Activated naive CD8-positive, alpha-beta T cell treated with anti-CD3 and anti-CD28 coated beads for 36 hours (primary cell): ENCODE results near the gene FOS. TPM values are rescaled to one million over a fixed set of nuclear protein-coding genes. Genes with fewer than 3 reads are reported as not detected.

Source experiments
- DNase-seq: peaks from one replicate; pipeline ENCODE4 v3.0.0; 2021
- H3K27ac Mint-ChIP-seq: one replicate; pipeline ENCODE4 v1.8.0; 2022; ENCODE audit warnings: mild to moderate bottlenecking, moderate library complexity, mixed read lengths
- H3K27me3 Mint-ChIP-seq: one replicate; pipeline ENCODE4 v1.8.0; 2022; ENCODE audit warnings: mild to moderate bottlenecking, mixed read lengths
- H3K36me3 Mint-ChIP-seq: one replicate; pipeline ENCODE4 v1.8.0; 2021; ENCODE audit warnings: mild to moderate bottlenecking, mixed read lengths
- H3K4me1 Mint-ChIP-seq: one replicate; pipeline ENCODE4 v1.8.0; 2021; ENCODE audit warnings: mixed read lengths
- H3K4me3 Mint-ChIP-seq: one replicate; pipeline ENCODE4 v1.8.0; 2022; ENCODE audit warnings: mild to moderate bottlenecking, moderate library complexity, mixed read lengths
- H3K9me3 Mint-ChIP-seq: one replicate; pipeline ENCODE4 v1.8.0; 2022; ENCODE audit warnings: mixed read lengths
- total RNA-seq, 2 experiments: library from RNA; stranded (reverse); gene quantifications; one replicate each; pipeline ENCODE4 v1.2.3, GENCODE V29; 2021

Gene FOS
- total RNA-seq, 2 experiments from 2014 or later: 19.5 to 20.0 TPM

DNA sequence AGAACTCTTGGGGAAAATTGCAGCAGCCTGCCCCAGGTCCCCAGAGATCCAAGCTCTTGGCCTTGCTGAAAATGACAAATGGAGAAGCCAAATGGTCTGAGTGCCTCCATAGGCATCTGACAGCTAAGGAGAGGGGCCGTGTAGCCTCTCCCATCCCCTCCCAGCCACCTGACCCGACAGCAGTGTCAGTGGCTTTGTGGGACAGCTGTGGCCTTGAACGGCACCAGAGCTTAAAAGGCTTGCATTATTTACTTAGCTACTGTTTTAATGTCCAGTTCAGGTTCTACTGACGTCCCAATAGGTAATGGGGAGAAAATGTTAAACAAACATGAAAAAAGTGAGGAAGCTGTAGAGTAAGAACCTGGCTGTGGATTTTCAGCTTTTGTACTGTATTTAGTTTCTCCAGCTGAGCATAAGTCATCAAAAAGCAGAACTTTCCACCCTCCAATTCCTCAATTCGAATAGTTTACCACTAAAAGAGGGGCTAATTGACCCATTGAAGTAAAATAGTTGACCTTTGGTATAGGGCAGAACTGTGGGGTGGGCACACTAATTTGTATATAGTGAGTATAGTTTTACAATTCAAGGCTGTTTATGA is 50.0 kb downstream of the FOS start:
- H3K9me3 Mint-ChIP-seq: no peaks in the 10 kb centered on the region
- DNase-seq: no peak
- peaks cover 7% of the 10 kb centered on the region for H3K4me1 Mint-ChIP-seq
- no peaks in the 10 kb centered on the region for H3K36me3 Mint-ChIP-seq
- no peak overlapping the region for H3K4me3 Mint-ChIP-seq
- no peaks in the 10 kb centered on the region for H3K27me3 Mint-ChIP-seq
- no peak overlapping the region for H3K27ac Mint-ChIP-seq

GRCh38 chr14:75329369-75329768 is 50.7 kb downstream of the FOS start:
- Mint-ChIP-seq H3K27ac (no peak overlapping the region), H3K9me3 (no peaks in the 10 kb centered on the region), H3K27me3 (no peaks in the 10 kb centered on the region), H3K36me3 (no peaks in the 10 kb centered on the region), H3K4me1 (peaks cover 12% of the 10 kb centered on the region), H3K4me3 (no peak overlapping the region)
- DNase-seq: no peak

- Mint-ChIP-seq H3K27ac (no peak overlapping the region), H3K36me3 (no peaks in the 10 kb centered on the region), H3K9me3 (no peaks in the 10 kb centered on the region), H3K27me3 (no peaks in the 10 kb centered on the region), H3K4me3 (no peak overlapping the region), H3K4me1 (peaks cover 20% of the 10 kb centered on the region)
- DNase-seq: no peak
These were observed 52.8 kb downstream of the FOS start for GRCh38 chr14:75331471-75331870.

Other genes starting within 250 kb of the FOS start
- 10 to 100 TPM; 15.5 to 16.7 TPM for gene MLH3, start 227.4 kb upstream of the FOS start, total RNA-seq
- 10 to 100 TPM; 27.7 to 29.0 TPM for gene ACYP1, start 214.8 kb upstream of the FOS start, total RNA-seq
- under 1 TPM; 0.40 to 0.56 TPM for gene ZC2HC1C, start 209.2 kb upstream of the FOS start, total RNA-seq
- 10 to 100 TPM; 50.1 to 50.9 TPM for gene NEK9, start 151.8 kb upstream of the FOS start, total RNA-seq
- 100 to 1,000 TPM; 160 to 169 TPM for gene TMED10, start 102.2 kb upstream of the FOS start, total RNA-seq
- 1 to 10 TPM; 2.1 TPM for gene JDP2, start 149.2 kb downstream of the FOS start, total RNA-seq
- 10 to 100 TPM; 46.2 to 47.9 TPM for gene BATF, start 243.6 kb downstream of the FOS start, total RNA-seq